Upper lobe of left lung (tissue), 4 donors: ENCODE measurements around the gene RADX.

Experiments
- EP300 ChIP-seq, 4 donors: sonication (generic); formaldehyde crosslinking; IDR thresholded peaks; one replicate each; pipeline ENCODE4 v1.5.1; 2017; ENCODE audit warnings: antibody characterized with exemption in 4 of 4, control low read depth in 2 of 4
- POLR2AphosphoS5 ChIP-seq, 2 donors: sonication (generic); formaldehyde crosslinking; IDR thresholded peaks; one replicate each; pipeline ENCODE4 v1.5.1; 2017; ENCODE audit warnings: antibody characterized with exemption in 2 of 2

GRCh38 chrX:106585478-106585877 is 26.3 kb upstream of the RADX start:
- TF ChIP-seq EP300 (IDR thresholded peaks at IDR 0.05), result peak in 1 of 4 donors; percentile 3
- no peak for TF ChIP-seq POLR2AphosphoS5 (IDR thresholded peaks at IDR 0.05)
